Fibroblast of lung (primary cell): ENCODE measurements around the gene RNASE3. TPM values are rescaled to one million over a fixed set of nuclear protein-coding genes. Genes with fewer than 3 reads are reported as not detected.

Experiments used
- DNase-seq, 2 donors: peaks; one replicate each; pipeline versions ENCODE4 v3.0.0 to v3.0.0-alpha.2; 2010; ENCODE audit warnings: low read depth in 2 of 2
- H2AFZ ChIP-seq: 2 replicates; pipeline ENCODE4 v1.5.1; 2012; ENCODE audit warnings: low read length, control low read depth, inconsistent platforms
- H3K27ac ChIP-seq: 2 replicates; pipeline ENCODE4 v1.5.1; 2011; ENCODE audit warnings: low read length, control low read depth; ENCODE audit not compliant: insufficient read depth
- H3K27me3 ChIP-seq: 2 replicates; pipeline ENCODE4 v1.5.1; 2011; ENCODE audit warnings: mild to moderate bottlenecking, low read length; ENCODE audit not compliant: control insufficient read depth, insufficient read depth
- H3K36me3 ChIP-seq: 2 replicates; pipeline ENCODE4 v1.5.1; 2011; ENCODE audit warnings: low read length; ENCODE audit not compliant: control insufficient read depth, insufficient read depth
- H3K4me1 ChIP-seq: 2 replicates; pipeline ENCODE4 v1.5.1; 2011; ENCODE audit warnings: low read length; ENCODE audit not compliant: control insufficient read depth, insufficient read depth; ENCODE audit errors: extremely low read depth
- H3K4me2 ChIP-seq: 2 replicates; pipeline ENCODE4 v1.5.1; 2011; ENCODE audit warnings: low read length, control low read depth; ENCODE audit not compliant: insufficient read depth; ENCODE audit errors: extremely low read depth
- H3K4me3 ChIP-seq, 4 experiments: fragments of 200-600 bp in 1 of 4; sonication (generic) in 1 of 4; replicated peaks in 1 of 4; 2 replicates each; pipeline ENCODE4 v1.5.1; 2011 to 2016; ENCODE audit warnings: low read length in 4 of 4, low read depth in 3 of 4, mild to moderate bottlenecking in 3 of 4, control low read depth in 2 of 4, inconsistent platforms in 1 of 4, mixed read lengths in 1 of 4; ENCODE audit not compliant: insufficient read depth in 1 of 4; ENCODE audit errors: control extremely low read depth in 1 of 4
- H3K79me2 ChIP-seq: 2 replicates; pipeline ENCODE4 v1.5.1; 2012; ENCODE audit warnings: mild to moderate bottlenecking, low read length, inconsistent platforms; ENCODE audit not compliant: control insufficient read depth, insufficient read depth
- H3K9ac ChIP-seq: 2 replicates; pipeline ENCODE4 v1.5.1; 2011; ENCODE audit warnings: mild to moderate bottlenecking, low read length, control low read depth; ENCODE audit not compliant: insufficient read depth
- H3K9me3 ChIP-seq: 2 replicates; pipeline ENCODE4 v1.5.1; 2012; ENCODE audit warnings: low read depth, low read length; ENCODE audit not compliant: control insufficient read depth, insufficient read depth
- H4K20me1 ChIP-seq: 2 replicates; pipeline ENCODE4 v1.5.1; 2011; ENCODE audit warnings: low read length; ENCODE audit not compliant: control insufficient read depth, insufficient read depth; ENCODE audit errors: extremely low read depth
- EZH2 ChIP-seq: IDR thresholded peaks from 2 replicates; pipeline ENCODE4 v1.5.1; 2012; ENCODE audit warnings: low read length, control low read depth, mild to moderate bottlenecking; ENCODE audit errors: missing control alignments
- polyA plus RNA-seq, 2 donors: library from polyadenylated mRNA; depleted of rRNA in 1 of 2; stranded (reverse) in 1 of 2; unstranded in 1 of 2; fragments of >200 nt; gene quantifications; 2 replicates each; pipeline ENCODE4 v1.2.1, GENCODE V29; 2011 to 2012; ENCODE audit warnings: missing spikeins in 1 of 2
- total RNA-seq: library from RNA; depleted of rRNA; stranded (reverse); fragments of >200 nt; gene quantifications from 2 replicates; pipeline ENCODE4 v1.2.1, GENCODE V29; 2014
- TF ChIP-seq, protein P1 (sequence below), 2 donors: IDR thresholded peaks in 1 of 2; conservative IDR thresholded peaks in 1 of 2; 1 replicate in 1 of 2; 2 replicates in 1 of 2; pipeline ENCODE4 v1.5.1; 2011 to 2012; ENCODE audit warnings: low read length in 2 of 2, control low read depth in 1 of 2, inconsistent platforms in 1 of 2, low read depth in 1 of 2, mild to moderate bottlenecking in 1 of 2

Gene RNASE3
- total and polyA plus RNA-seq, 2 donors (not counting 1 experiment from before 2014, with no cell fraction given): not detected

DNA sequence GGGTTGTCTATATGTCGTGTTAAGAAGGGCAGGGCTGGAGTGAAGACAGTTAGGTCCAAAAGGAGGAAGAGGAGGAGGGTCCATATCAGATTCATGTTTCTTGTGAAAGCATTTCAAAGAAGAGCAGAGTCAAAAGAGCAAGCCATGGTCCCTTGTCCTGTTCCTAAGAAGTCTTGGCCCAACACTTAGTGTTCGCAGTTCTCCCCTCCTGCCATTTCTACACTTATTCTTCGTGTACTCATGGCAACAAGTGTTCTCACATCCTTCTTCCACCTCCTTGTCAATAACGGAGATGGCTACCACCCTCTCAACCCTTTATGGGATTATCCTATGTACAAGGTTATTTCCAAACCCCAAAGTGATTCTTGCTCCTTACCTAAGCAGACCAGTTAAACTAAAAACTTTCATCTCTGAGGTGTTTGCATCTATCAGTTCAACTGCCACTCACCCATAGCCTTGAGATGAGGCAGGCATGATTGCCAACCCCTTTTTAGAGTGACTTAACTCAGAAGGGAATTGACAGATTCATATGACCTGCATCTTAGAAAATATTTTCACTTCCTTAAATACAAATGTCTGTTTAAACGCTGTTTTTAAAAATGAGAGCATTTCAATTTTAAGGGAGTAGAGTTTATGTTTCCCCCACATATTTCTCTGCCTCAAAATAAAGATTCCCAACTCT is 44.3 kb downstream of the RNASE3 start:
- no peaks in the 10 kb centered on the region for H3K4me1 ChIP-seq
- no peaks in the 10 kb centered on the region for H3K36me3 ChIP-seq
- H3K79me2 ChIP-seq: no peaks in the 10 kb centered on the region
- DNase-seq: no peak
- no peak overlapping the region for H2AFZ ChIP-seq
- no peak overlapping the region for H3K4me3 ChIP-seq
- no peaks in the 10 kb centered on the region for H4K20me1 ChIP-seq
- H3K9me3 ChIP-seq: no peaks in the 10 kb centered on the region
- no peak overlapping the region for H3K9ac ChIP-seq
- H3K27me3 ChIP-seq: no peaks in the 10 kb centered on the region
- no peak overlapping the region for H3K4me2 ChIP-seq
- no peak for TF ChIP-seq EZH2
- TF ChIP-seq, protein P1, sequence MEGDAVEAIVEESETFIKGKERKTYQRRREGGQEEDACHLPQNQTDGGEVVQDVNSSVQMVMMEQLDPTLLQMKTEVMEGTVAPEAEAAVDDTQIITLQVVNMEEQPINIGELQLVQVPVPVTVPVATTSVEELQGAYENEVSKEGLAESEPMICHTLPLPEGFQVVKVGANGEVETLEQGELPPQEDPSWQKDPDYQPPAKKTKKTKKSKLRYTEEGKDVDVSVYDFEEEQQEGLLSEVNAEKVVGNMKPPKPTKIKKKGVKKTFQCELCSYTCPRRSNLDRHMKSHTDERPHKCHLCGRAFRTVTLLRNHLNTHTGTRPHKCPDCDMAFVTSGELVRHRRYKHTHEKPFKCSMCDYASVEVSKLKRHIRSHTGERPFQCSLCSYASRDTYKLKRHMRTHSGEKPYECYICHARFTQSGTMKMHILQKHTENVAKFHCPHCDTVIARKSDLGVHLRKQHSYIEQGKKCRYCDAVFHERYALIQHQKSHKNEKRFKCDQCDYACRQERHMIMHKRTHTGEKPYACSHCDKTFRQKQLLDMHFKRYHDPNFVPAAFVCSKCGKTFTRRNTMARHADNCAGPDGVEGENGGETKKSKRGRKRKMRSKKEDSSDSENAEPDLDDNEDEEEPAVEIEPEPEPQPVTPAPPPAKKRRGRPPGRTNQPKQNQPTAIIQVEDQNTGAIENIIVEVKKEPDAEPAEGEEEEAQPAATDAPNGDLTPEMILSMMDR (conservative IDR thresholded peaks at IDR 0.05 in 1 of 2, IDR thresholded peaks at IDR 0.05 in 1 of 2; ENCODE audit: low read depth in 1 of 2, low read length in 2 of 2): no peak
- H3K27ac ChIP-seq: no peak overlapping the region

Other genes with a start within 250 kb of the RNASE3 start
- gene OR6S1, start 249.7 kb upstream of the RNASE3 start, total RNA-seq: not detected in 2 replicates
- not detected in 2 replicates for gene OR6S1, start 249.7 kb upstream of the RNASE3 start, polyA plus RNA-seq
- 20.0 and 22.1 TPM in 2 replicates for gene RNASE4, start 206.8 kb upstream of the RNASE3 start, total RNA-seq
- 25.0 and 43.9 TPM in 2 replicates for gene RNASE4, start 206.8 kb upstream of the RNASE3 start, polyA plus RNA-seq
- 5.1 and 6.4 TPM in 2 replicates for gene ANG, start 202.6 kb upstream of the RNASE3 start, total RNA-seq
- 3.9 and 7.3 TPM in 2 replicates for gene ANG, start 202.6 kb upstream of the RNASE3 start, polyA plus RNA-seq
- gene EDDM3A, start 145.5 kb upstream of the RNASE3 start, total RNA-seq: not detected in 2 replicates
- not detected in 2 replicates for gene EDDM3A, start 145.5 kb upstream of the RNASE3 start, polyA plus RNA-seq
- gene EDDM3B, start 123.0 kb upstream of the RNASE3 start, total RNA-seq: not detected in 2 replicates
- gene EDDM3B, start 123.0 kb upstream of the RNASE3 start, polyA plus RNA-seq: not detected in 2 replicates
- not detected in 2 replicates for gene RNASE6, start 110.1 kb upstream of the RNASE3 start, total RNA-seq
- gene RNASE6, start 110.1 kb upstream of the RNASE3 start, polyA plus RNA-seq: not detected in 2 replicates
- gene RNASE1, start 88.5 kb upstream of the RNASE3 start, total RNA-seq: not detected in 2 replicates
- gene RNASE1, start 88.5 kb upstream of the RNASE3 start, polyA plus RNA-seq: not detected in 2 replicates
- not detected in 2 replicates for gene RNASE2, start 64.1 kb downstream of the RNASE3 start, total RNA-seq
- gene RNASE2, start 64.1 kb downstream of the RNASE3 start, polyA plus RNA-seq: not detected in 2 replicates
- 28.4 and 31.6 TPM in 2 replicates for gene METTL17, start 98.6 kb downstream of the RNASE3 start, total RNA-seq
- gene METTL17, start 98.6 kb downstream of the RNASE3 start, polyA plus RNA-seq: 47.7 and 48.5 TPM in 2 replicates
- gene SLC39A2, start 107.9 kb downstream of the RNASE3 start, total RNA-seq: 0.17 and 0.26 TPM in 2 replicates
- not detected in 2 replicates for gene SLC39A2, start 107.9 kb downstream of the RNASE3 start, polyA plus RNA-seq
- 0.50 and 1.8 TPM in 2 replicates for gene NDRG2, start 133.7 kb downstream of the RNASE3 start, total RNA-seq
- 0.32 and 0.34 TPM in 2 replicates for gene NDRG2, start 133.7 kb downstream of the RNASE3 start, polyA plus RNA-seq
- gene TPPP2, start 138.8 kb downstream of the RNASE3 start, total RNA-seq: not detected in 2 replicates
- not detected in 2 replicates for gene TPPP2, start 138.8 kb downstream of the RNASE3 start, polyA plus RNA-seq
- gene RNASE13, start 143.4 kb downstream of the RNASE3 start, total RNA-seq: not detected in 2 replicates
- not detected in 2 replicates for gene RNASE13, start 143.4 kb downstream of the RNASE3 start, polyA plus RNA-seq
- gene RNASE7, start 151.0 kb downstream of the RNASE3 start, total RNA-seq: not detected in 2 replicates
- gene RNASE7, start 151.0 kb downstream of the RNASE3 start, polyA plus RNA-seq: not detected in 2 replicates
- not detected in 2 replicates for gene RNASE8, start 166.4 kb downstream of the RNASE3 start, total RNA-seq
- gene RNASE8, start 166.4 kb downstream of the RNASE3 start, polyA plus RNA-seq: not detected in 2 replicates
- gene ARHGEF40, start 178.9 kb downstream of the RNASE3 start, total RNA-seq: 23.6 and 24.7 TPM in 2 replicates
- gene ARHGEF40, start 178.9 kb downstream of the RNASE3 start, polyA plus RNA-seq: 18.2 and 34.6 TPM in 2 replicates
- 3.9 and 4.6 TPM in 2 replicates for gene ZNF219, start 207.3 kb downstream of the RNASE3 start, total RNA-seq
- gene ZNF219, start 207.3 kb downstream of the RNASE3 start, polyA plus RNA-seq: 2.2 and 2.4 TPM in 2 replicates
- gene TMEM253, start 209.7 kb downstream of the RNASE3 start, total RNA-seq: not detected in 2 replicates
- gene TMEM253, start 209.7 kb downstream of the RNASE3 start, polyA plus RNA-seq: 0.05 and 0.11 TPM in 2 replicates